GM12878 (cell line): Measurements from ENCODE around the gene PTP4A1. TPM values are rescaled to one million over a fixed set of nuclear protein-coding genes. Genes with fewer than 3 reads are reported as not detected.
A peak's percentile ranks its signal among the peaks of the same experiment; 100 is the strongest.

Experiments used
- ATAC-seq: fragments of 200-7000 bp; cut with Tn5 transposase; 3 replicates; pipeline ENCODE4 v1.9.1; 2020; ENCODE audit warnings: mild to moderate bottlenecking, moderate library complexity
- BruUV-seq: library from RNA; stranded (reverse); fragments of 400-500 nt; replicated peaks from 2 replicates; lab custom pipeline; 2021; lab: Mats Ljungman, UMichigan
- CTCF ChIA-PET: fragments of 300-600 bp; sonication (Branson Sonifier 250); formaldehyde crosslinking; extraction: SDS; loops from one replicate; lab custom pipeline; 2021; ENCODE audit warnings: inconsistent platforms; lab: Yijun Ruan, JAX
- POLR2A ChIA-PET: fragments of 350-600 bp; formaldehyde crosslinking; extraction: SDS; loops from one replicate; lab custom pipeline; 2021; ENCODE audit warnings: inconsistent platforms; lab: Charles Lee
- RAD21 ChIA-PET: fragments of 300-600 bp; sonication (Branson Sonifier 250); formaldehyde crosslinking; loops from one replicate; lab custom pipeline; 2023; ENCODE audit warnings: antibody characterized with exemption; ENCODE audit not compliant: unreplicated experiment; lab: Charles Lee
- SMC1A ChIA-PET: fragments of 300-600 bp; sonication (Branson Sonifier 250); formaldehyde crosslinking; loops from one replicate; lab custom pipeline; 2023; ENCODE audit not compliant: unreplicated experiment, uncharacterized antibody; lab: Charles Lee
- DNase-seq: peaks from one replicate; pipeline ENCODE4 v3.0.0-alpha.2; 2011; ENCODE audit warnings: low read depth, low spot score
- FAIRE-seq: peaks from 3 replicates; lab custom pipeline; 2011; peaks lifted over from hg19 to GRCh38; lab: Jason Lieb, UNC
- H2AFZ ChIP-seq: 2 replicates; pipeline ENCODE4 v1.6.0; 2011; ENCODE audit warnings: low read depth, low read length, control low read depth; ENCODE audit not compliant: control insufficient read depth
- H3K27ac ChIP-seq: 2 replicates; pipeline ENCODE4 v1.5.1; 2011; ENCODE audit warnings: control low read depth; ENCODE audit not compliant: control insufficient read depth, insufficient read depth
- H3K27me3 ChIP-seq, 2 experiments: replicated peaks in 1 of 2; 2 replicates each; pipeline versions ENCODE4 v1.6.0 to v1.6.1; 2011; ENCODE audit warnings: low read length in 1 of 2; ENCODE audit not compliant: control insufficient read depth in 2 of 2, insufficient read depth in 2 of 2
- H3K36me3 ChIP-seq, 2 experiments: 2 replicates each; pipeline ENCODE4 v1.5.1; 2011; ENCODE audit warnings: low read length in 1 of 2; ENCODE audit not compliant: control insufficient read depth in 2 of 2, insufficient read depth in 2 of 2
- H3K4me1 ChIP-seq: 2 replicates; pipeline ENCODE4 v1.6.1; 2011; ENCODE audit warnings: mild to moderate bottlenecking, low read length, moderate library complexity, mixed read lengths; ENCODE audit not compliant: control insufficient read depth, insufficient read depth
- H3K4me2 ChIP-seq: 2 replicates; pipeline ENCODE4 v1.6.0; 2011; ENCODE audit warnings: control low read depth; ENCODE audit not compliant: control insufficient read depth, insufficient read depth
- H3K4me3 ChIP-seq: fragments of 200-600 bp; sonication (generic); 2 replicates; pipeline ENCODE4 v1.5.1; 2016
- H3K79me2 ChIP-seq: 2 replicates; pipeline ENCODE4 v1.6.0; 2011; ENCODE audit warnings: low read length; ENCODE audit not compliant: control insufficient read depth, insufficient read depth
- H3K9ac ChIP-seq: 2 replicates; pipeline ENCODE4 v1.8.0; 2011; ENCODE audit warnings: low read length, control low read depth, mixed read lengths; ENCODE audit not compliant: control insufficient read depth, insufficient read depth
- H3K9me3 ChIP-seq: replicated peaks from 3 replicates; pipeline ENCODE4 v1.5.1; 2011; ENCODE audit warnings: mild to moderate bottlenecking, low read length; ENCODE audit not compliant: control insufficient read depth, insufficient read depth
- H4K20me1 ChIP-seq: 2 replicates; pipeline ENCODE4 v1.6.0; 2011; ENCODE audit not compliant: control insufficient read depth, insufficient read depth
- BMI1 ChIP-seq: fragments of 450-650 bp; IDR thresholded peaks from 2 replicates; pipeline ENCODE4 v1.6.1; 2016; ENCODE audit warnings: mild to moderate bottlenecking, moderate library complexity, borderline replicate concordance
- CBFB ChIP-seq: IDR thresholded peaks from 2 replicates; pipeline ENCODE4 v1.6.1; 2016; ENCODE audit warnings: antibody characterized with exemption, low read depth
- CREB1 ChIP-seq: IDR thresholded peaks from 2 replicates; pipeline ENCODE4 v1.6.1; 2012; ENCODE audit warnings: low read depth, mild to moderate bottlenecking, inconsistent platforms
- HDAC6 ChIP-seq: fragments of 200-600 bp; sonication (generic); IDR thresholded peaks from one replicate; pipeline ENCODE4 v1.8.0; 2017; ENCODE audit warnings: antibody characterized with exemption; ENCODE audit not compliant: unreplicated experiment
- IKZF2 ChIP-seq, 2 experiments: fragments of 450-650 bp; IDR thresholded peaks; 2 replicates each; pipeline ENCODE4 v1.6.1; 2017; ENCODE audit warnings: mild to moderate bottlenecking in 2 of 2, moderate library complexity in 2 of 2
- KLF5 ChIP-seq: fragments of 450-650 bp; IDR thresholded peaks from 2 replicates; pipeline ENCODE4 v1.6.1; 2014; ENCODE audit warnings: mild to moderate bottlenecking; ENCODE audit not compliant: partially characterized antibody
- MEF2B ChIP-seq: fragments of 450-650 bp; IDR thresholded peaks from 2 replicates; pipeline ENCODE4 v1.6.1; 2018; ENCODE audit warnings: mild to moderate bottlenecking, moderate library complexity; ENCODE audit not compliant: partially characterized antibody, poor library complexity, severe bottlenecking
- PAX5 ChIP-seq: IDR thresholded peaks from 2 replicates; pipeline ENCODE4 v1.6.1; 2011; ENCODE audit warnings: low read depth, low read length, borderline replicate concordance
- PBX3 ChIP-seq: IDR thresholded peaks from 2 replicates; pipeline ENCODE4 v1.6.1; 2011; ENCODE audit warnings: mild to moderate bottlenecking, low read depth, low read length, moderate library complexity; ENCODE audit not compliant: insufficient replicate concordance
- POLR2AphosphoS2 ChIP-seq: IDR thresholded peaks from 2 replicates; pipeline ENCODE4 v1.6.1; 2011; ENCODE audit warnings: low read depth, mild to moderate bottlenecking, low read length, improper control_type of control experiment, moderate library complexity
- RAD51 ChIP-seq: fragments of 450-650 bp; IDR thresholded peaks from 2 replicates; pipeline ENCODE4 v1.6.1; 2016; ENCODE audit warnings: moderate library complexity, mild to moderate bottlenecking, inconsistent platforms
- RFX5 ChIP-seq: IDR thresholded peaks from 2 replicates; pipeline ENCODE4 v1.6.1; 2011; ENCODE audit warnings: low read depth, low read length, improper control_type of control experiment
- TBL1XR1 ChIP-seq: IDR thresholded peaks from 2 replicates; pipeline ENCODE4 v1.6.1; 2012; ENCODE audit warnings: low read depth, low read length, improper control_type of control experiment
- TCF12 ChIP-seq: IDR thresholded peaks from 2 replicates; pipeline ENCODE4 v1.6.1; 2011; ENCODE audit warnings: low read depth, mild to moderate bottlenecking, low read length
- WRNIP1 ChIP-seq: IDR thresholded peaks from 2 replicates; pipeline ENCODE4 v1.6.1; 2011; ENCODE audit warnings: low read depth, low read length, improper control_type of control experiment, borderline replicate concordance
- ZNF24 ChIP-seq: fragments of 450-650 bp; IDR thresholded peaks from 2 replicates; pipeline ENCODE4 v1.6.1; 2017; ENCODE audit warnings: antibody characterized with exemption, mild to moderate bottlenecking
- WGBS: methylation state at CpG from one replicate; pipeline ENCODE4 v1.1.6; 2016; ENCODE audit warnings: low lambda C conversion rate; ENCODE audit not compliant: insufficient replicate concordance, insufficient coverage; ENCODE audit errors: missing lambda C conversion rate; 5-methylcytosine and 5-hydroxymethylcytosine counted together
- in situ Hi-C: fragments of 300-500 bp; cut with MboI; formaldehyde crosslinking; loops from 9 replicates; pipeline ENCODE4 v1.14.3; 2018; ENCODE audit warnings: mixed read lengths
- intact Hi-C: fragments of 100-400 bp; cut with micrococcal nuclease; formaldehyde crosslinking; loops from one replicate; pipeline ENCODE4 v1.14.2; 2022; ENCODE audit not compliant: unreplicated experiment
- polyA plus RNA-seq, 11 experiments: library from polyadenylated mRNA; depleted of rRNA in 4 of 11; unstranded in 6 of 11; stranded (reverse) in 5 of 11; fragments of >200 nt; fragmentation: Nextera tagmentation in 4 of 11; fragmentation: Illumina TruSeq in 1 of 11; extraction: Ambion mirVana in 4 of 11; extraction: Trizol in 1 of 11; gene quantifications; 1 replicate in 1 of 11; 2 replicates in 10 of 11; pipeline versions ENCODE4 v1.2.1 to v1.2.3, GENCODE V29; 2011 to 2016; ENCODE audit warnings: inconsistent platforms in 2 of 11, missing spikeins in 2 of 11, low read depth in 1 of 11
- total RNA-seq, 4 experiments: library from RNA; depleted of rRNA in 3 of 4; stranded (reverse); fragments of >200 nt in 3 of 4; fragmentation: Illumina TruSeq in 1 of 4; extraction: Trizol in 1 of 4; gene quantifications; 2 replicates each; pipeline versions ENCODE4 v1.2.1 to v1.2.3, GENCODE V29; 2013 to 2021
- TF ChIP-seq, protein P1 (sequence below): fragments of 450-650 bp; IDR thresholded peaks from 2 replicates; pipeline ENCODE4 v1.6.1; 2017; ENCODE audit warnings: low read depth, mild to moderate bottlenecking, moderate library complexity
- TF ChIP-seq, protein P2 (sequence below): fragments of 150-350 bp; IDR thresholded peaks from 2 replicates; pipeline ENCODE4 v1.6.1; 2014; ENCODE audit warnings: mild to moderate bottlenecking, low read depth, low read length

Gene PTP4A1
- total and polyA plus RNA-seq, 10 of the 15 experiments (the other 5 are each of a cell fraction or from before 2014, with no cell fraction given) = 8.5 to 190 (median 46.4) TPM; not detected in 2

GRCh38 chr6:63573899-63574553, 1.7 kb downstream of the PTP4A1 start:
- BruUV-seq = TSS peak; percentile 57
- in situ Hi-C loops (loop anchor here (5.0 kb wide), 1 partner anchor 222 kb away; no protein-coding TSS in a partner anchor), intact Hi-C loops (loop anchor here (1.0 to 5.0 kb wide), 4 partner anchors 55 to 267 kb away; no protein-coding TSS in a partner anchor)
- WGBS = 16% methylated on average over 10 of the region's 10 CpGs
- no peaks in the 10 kb centered on the region for H3K9me3 ChIP-seq
- FAIRE-seq = no peak
- ATAC-seq = peak; percentile 29
- H4K20me1 ChIP-seq = no peaks in the 10 kb centered on the region
- peak; percentile 33 for DNase-seq
- SMC1A ChIA-PET = interaction anchor here (0.7 to 2.3 kb wide), 34 partner anchors 9 to 228 kb away, joined by 3 to 55 read pairs (median 4); no protein-coding TSS in a partner anchor
- H3K4me1 ChIP-seq = no peaks in the 10 kb centered on the region; the same call in 1 of the 2 replicates
- RAD21 ChIA-PET = interaction anchor here (0.8 to 2.6 kb wide), 26 partner anchors 9 to 229 kb away, joined by 3 to 69 read pairs (median 4); partner anchors contain the start of gene PHF3
- peak overlapping the region; percentile 98 for H3K27ac ChIP-seq
- peak overlapping the region; percentile 82 for H3K9ac ChIP-seq
- H3K4me3 ChIP-seq = peak overlapping the region; percentile 80
- CTCF ChIA-PET = interaction anchor here (0.7 to 2.5 kb wide), 34 partner anchors 9 to 268 kb away, joined by 3 to 52 read pairs (median 4); partner anchors contain the start of gene PHF3
- no peaks in the 10 kb centered on the region for H3K27me3 ChIP-seq
- no peak overlapping the region for H2AFZ ChIP-seq
- H3K36me3 ChIP-seq = peaks cover 0 to 3% of the 10 kb centered on the region in 2 experiments; a peak in 2 of 4 replicates
- H3K79me2 ChIP-seq = peaks cover 56% of the 10 kb centered on the region
- POLR2A ChIA-PET = interaction anchor here (0.6 to 2.1 kb wide), 14 partner anchors 14 to 226 kb away, joined by 3 to 13 read pairs (median 4); partner anchors contain the start of gene PHF3
- peak overlapping the region; percentile 12 for H3K4me2 ChIP-seq
- TF ChIP-seq RFX5 (no peak), RAD51 (no peak), KLF5 (no peak), CREB1 (no peak), POLR2AphosphoS2 (no peak), PAX5 (0 out of 2 replicates have a peak, but pooled peaks have one; percentile 3), TCF12 (no peak), ZNF24 (no peak), CBFB (no peak), PBX3 (no peak), WRNIP1 (no peak), TBL1XR1 (no peak), BMI1 (no peak), IKZF2 (IDR thresholded peaks at IDR 0.05) (peak; percentile 88 to 89), MEF2B (no peak), HDAC6 (no peak)
- TF ChIP-seq, protein P1, sequence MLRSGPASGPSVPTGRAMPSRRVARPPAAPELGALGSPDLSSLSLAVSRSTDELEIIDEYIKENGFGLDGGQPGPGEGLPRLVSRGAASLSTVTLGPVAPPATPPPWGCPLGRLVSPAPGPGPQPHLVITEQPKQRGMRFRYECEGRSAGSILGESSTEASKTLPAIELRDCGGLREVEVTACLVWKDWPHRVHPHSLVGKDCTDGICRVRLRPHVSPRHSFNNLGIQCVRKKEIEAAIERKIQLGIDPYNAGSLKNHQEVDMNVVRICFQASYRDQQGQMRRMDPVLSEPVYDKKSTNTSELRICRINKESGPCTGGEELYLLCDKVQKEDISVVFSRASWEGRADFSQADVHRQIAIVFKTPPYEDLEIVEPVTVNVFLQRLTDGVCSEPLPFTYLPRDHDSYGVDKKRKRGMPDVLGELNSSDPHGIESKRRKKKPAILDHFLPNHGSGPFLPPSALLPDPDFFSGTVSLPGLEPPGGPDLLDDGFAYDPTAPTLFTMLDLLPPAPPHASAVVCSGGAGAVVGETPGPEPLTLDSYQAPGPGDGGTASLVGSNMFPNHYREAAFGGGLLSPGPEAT = peak; percentile 72
- TF ChIP-seq, protein P2, sequence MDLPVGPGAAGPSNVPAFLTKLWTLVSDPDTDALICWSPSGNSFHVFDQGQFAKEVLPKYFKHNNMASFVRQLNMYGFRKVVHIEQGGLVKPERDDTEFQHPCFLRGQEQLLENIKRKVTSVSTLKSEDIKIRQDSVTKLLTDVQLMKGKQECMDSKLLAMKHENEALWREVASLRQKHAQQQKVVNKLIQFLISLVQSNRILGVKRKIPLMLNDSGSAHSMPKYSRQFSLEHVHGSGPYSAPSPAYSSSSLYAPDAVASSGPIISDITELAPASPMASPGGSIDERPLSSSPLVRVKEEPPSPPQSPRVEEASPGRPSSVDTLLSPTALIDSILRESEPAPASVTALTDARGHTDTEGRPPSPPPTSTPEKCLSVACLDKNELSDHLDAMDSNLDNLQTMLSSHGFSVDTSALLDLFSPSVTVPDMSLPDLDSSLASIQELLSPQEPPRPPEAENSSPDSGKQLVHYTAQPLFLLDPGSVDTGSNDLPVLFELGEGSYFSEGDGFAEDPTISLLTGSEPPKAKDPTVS = no peak
